Anterior cingulate cortex (tissue), 58 donors: ENCODE data around the gene AGFG1.
"Not testable (repeated sequence)": the region's sequence is repeated elsewhere in the genome, so short reads cannot be mapped to it uniquely, and the experiment has no call there.

Source experiments
- DNase-seq, 58 donors: peaks; one replicate each; lab custom pipeline; 2025; lab: John Stamatoyannopoulos, UW

Gene AGFG1

DNA sequence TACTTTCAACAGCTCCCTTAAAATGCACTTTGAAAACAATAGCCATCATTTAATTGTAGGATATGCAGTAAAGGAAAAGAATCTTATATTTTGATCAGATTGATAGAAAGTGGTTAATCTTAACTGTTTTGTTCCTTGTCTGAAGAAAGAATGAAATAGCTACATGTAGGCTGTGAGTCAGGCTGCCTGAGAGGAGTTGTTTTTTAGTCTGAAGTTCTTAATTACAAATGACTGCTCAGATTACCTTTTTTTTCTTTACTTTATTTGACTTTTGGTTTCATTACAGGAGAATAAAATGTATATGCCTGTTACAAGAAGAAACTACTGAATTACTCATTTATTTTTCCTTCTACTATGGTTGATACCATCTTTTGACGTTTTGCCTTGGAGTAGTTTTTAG is 56.8 kb downstream of the AGFG1 start:
- DNase-seq = no peak

DNA sequence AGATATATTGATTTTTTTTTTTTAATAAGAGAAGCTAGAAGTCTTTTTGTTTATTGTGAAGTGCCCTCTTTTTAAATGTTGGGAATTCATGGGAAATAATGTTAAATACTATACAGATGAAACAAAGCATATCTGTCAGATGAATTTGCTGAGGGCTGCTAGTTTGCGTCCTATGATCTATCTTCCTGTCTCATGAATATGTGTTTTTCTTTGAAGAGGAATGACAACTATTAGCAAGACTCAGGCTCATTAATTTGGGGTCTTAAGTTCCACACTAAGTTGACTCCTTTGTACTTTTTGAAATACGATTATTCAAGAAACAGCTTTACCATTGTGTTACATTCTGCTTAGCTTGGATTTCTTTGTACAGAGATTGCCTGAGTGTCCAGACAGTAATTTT is 57.9 kb downstream of the AGFG1 start:
- DNase-seq = no peak

DNA sequence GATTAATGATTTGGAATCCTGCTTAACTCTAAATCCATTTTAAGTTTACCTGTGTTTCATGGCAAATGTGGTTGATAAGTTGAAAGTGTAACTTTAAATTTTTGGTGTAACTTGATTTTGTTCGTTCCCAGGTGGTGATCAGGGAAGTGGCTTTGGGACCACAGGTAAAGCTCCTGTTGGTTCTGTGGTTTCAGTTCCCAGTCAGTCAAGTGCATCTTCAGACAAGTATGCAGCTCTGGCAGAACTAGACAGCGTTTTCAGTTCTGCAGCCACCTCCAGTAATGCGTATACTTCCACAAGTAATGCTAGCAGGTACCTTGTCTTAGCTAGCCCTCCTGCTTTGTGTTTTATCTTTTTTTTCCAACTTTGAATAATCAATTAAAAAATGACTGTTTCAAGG is 62.8 kb downstream of the AGFG1 start:
- DNase-seq = no peak

DNA sequence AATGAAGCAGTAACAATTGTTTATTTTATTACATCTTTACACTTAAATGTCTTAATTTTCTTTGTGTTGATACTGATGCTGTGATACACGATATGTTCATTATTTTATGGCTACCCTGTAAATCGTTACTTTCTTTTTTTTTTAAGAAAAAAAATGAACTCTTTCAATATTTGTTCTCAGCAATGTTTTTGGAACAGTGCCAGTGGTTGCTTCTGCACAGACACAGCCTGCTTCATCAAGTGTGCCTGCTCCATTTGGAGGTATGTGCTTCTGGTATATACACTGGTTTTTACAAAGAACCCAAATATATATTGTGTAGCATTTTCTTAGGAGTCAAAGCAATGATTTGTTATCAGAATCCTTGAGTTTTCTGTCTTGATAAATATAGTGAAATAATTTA is 64.5 kb downstream of the AGFG1 start:
- peak in 1 of 58 donors; percentile 22 for DNase-seq

DNA sequence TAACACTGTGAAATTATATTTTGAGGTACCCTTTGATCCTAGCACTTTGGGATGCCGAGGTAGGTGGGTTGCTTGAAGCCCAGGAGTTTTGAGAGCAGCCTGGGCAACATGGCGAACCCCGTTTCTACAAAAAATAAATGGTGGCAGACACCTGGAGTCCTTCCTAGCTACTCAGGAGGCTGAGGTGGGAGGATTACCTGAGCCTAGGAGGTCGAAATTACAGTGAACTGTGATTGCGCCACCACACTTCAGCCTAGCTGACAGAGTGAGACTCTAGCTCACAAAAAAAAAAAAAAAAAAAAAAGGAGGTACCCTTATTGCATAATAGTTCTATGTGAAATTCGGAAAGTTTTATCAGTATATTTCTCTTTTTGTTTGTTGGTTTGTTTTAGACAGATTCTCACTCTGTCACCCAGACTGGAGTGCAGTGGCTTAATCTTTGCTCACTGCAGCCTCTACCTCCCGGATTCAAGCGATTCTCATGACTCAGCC is 67.6 kb downstream of the AGFG1 start:
- DNase-seq = no peak

DNA sequence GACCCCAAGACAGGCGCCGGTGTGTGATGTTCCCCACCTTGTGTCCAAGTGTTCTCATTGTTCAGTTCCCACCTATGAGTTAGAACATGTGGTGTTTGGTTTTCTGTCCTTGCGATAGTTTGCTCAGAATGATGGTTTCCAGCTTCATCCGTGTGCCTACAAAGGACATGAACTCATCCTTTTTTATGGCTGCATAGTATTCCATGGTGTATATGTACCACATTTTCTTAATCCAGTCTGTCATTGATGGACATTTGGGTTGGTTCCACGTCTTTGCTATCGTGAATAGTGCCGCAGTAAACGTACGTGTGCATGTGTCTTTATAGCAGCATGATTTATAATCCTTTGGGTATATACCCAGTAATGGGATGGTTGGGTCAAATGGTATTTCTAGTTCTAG is 68.4 kb downstream of the AGFG1 start:
- not testable (repeated sequence) for DNase-seq

DNA sequence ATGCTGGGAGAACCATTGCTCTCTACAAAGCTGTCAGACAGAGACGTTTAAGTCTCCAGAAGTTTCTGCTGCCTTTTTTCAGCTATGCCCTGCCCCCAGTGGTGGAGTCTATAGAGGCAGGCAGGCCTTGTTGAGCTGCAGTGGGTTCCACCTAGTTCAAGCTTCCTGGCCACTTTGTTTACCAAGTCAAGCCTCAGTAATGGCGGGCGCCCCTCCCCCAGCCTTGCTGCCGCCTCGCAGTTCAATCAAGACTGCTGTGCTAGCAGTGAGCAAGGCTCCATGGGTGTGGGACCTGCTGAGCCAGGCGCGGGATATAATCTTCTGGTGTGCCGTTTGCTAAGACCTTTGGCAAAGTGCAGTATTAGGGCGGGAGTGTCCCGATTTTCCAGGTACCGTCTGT is 74.0 kb downstream of the AGFG1 start:
- DNase-seq = no peak

DNA sequence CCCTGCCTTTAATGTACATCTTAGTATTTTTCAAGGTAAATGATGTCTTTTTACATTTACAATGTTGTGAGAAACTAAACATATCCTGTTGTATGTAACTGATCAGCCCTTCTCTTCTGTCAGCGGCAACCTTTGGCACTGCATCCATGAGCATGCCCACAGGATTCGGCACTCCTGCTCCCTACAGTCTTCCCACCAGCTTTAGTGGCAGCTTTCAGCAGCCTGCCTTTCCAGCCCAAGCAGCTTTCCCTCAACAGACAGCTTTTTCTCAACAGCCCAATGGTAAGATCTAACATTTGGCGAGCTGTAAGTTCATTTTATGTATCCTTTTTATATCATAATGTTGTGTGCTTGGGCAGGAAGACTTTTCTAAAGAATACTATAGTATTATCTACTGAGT is 79.9 kb downstream of the AGFG1 start:
- DNase-seq = peak in 1 of 58 donors; percentile 3

DNA sequence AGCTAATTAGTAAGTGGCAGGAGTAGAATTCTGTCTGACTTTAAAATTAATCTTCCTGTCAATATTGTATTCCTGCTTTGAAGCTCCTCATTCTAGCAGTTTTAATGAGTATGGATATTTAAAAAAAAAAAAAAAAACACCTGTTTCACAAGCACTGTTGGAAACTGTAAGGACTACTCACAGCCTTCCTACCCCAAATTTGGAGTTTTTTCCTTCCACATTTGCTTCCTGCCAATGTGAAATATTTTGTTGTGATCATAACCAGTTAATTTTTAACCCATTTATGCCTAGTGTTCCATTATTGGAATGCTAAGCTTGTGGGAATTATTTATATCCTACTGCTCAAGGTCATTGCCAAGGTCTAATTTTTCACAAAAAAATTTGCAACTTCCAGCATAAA is 90.6 kb downstream of the AGFG1 start:
- DNase-seq = no peak

DNA sequence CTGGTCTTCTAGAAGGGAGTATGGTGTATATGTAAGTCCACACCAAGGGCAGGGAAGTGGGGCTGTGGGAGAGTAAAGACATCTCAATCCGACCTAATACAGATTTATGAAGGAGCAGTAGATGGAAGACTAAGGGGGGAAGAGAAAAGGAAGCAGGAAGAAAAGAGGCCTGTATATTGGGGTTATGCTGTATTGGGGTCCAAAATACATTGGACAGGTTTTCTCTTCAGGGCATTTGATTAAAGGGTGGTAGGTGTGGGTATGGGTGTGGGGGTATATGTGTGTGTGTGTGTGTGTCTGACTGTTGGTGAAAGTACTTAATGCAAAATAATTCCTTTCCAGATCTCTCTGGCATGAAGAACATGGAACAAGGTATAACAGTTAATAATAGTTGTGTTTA is 93.1 kb downstream of the AGFG1 start:
- DNase-seq = no peak

DNA sequence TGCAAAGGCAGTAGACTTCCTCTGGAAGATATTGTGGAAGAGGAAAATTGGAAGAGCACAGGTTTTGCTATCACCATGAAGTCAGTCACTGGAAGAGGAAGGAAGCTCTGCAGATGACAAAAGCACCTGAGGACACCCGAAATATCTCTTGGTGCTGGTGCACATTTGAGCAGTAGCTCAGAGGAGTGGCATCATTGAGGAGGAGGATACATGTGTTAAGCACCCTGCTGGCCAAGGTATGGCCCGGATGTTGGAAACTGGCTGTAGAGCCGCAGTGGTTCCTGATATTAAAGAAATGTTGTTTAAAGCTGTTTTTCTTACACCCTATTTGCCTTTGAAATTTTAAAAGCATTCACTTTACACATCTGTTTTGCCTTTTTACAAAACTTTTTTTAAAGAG is 94.1 kb downstream of the AGFG1 start:
- DNase-seq = no peak

DNA sequence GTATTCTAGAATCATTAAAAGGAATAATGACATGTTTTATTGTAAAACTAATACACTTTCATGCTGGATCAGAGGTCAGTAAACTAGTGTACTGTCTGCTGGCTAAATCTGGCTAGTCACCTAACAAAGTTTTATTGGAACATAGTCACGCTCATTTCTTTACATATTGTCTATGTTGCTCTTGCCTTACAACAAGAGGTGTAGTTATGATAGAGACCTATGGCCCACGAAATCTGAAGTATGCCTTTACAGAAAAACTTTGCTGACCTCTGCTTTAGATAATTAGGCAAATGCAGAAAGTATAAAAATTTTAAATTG is 96.9 kb downstream of the AGFG1 start:
- DNase-seq = no peak

DNA sequence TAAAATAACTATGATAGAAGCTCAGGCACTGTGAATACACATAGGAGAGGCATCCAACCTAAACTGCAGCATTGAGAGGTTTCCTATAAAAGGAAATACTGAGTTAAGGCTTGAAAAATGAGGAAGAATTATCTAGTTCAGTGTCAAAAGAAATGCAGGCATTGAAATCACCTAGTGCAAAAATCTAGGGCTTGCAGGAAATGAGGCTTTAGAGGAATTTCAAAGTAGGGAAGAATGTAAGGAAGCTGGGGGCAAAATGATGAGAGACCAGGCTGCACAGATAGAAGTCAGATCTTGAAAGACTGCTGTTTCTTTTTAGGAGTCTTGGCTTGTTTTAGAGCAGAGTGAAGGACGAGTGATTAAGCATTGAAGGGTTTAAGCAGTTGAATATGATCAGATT is 98.7 kb downstream of the AGFG1 start:
- DNase-seq = no peak

DNA sequence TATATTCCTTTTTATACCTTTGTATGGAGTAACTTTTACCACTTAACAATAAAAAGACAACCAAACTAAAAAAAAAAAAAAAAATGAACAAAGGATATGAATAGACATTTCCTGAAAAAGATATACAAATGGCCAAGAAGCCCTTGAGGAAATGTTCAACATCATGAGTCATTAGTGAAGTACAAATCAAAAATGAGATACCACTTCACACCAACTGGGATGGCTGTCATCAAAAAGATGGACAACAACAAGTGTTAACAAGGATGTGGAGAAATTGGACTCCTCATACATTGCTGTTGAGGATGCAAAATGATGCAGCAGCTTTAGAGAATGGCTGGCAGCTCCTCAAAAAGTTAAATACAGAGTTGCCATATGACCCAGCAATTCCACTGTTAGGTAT is 104.2 kb downstream of the AGFG1 start:
- no peak for DNase-seq

DNA sequence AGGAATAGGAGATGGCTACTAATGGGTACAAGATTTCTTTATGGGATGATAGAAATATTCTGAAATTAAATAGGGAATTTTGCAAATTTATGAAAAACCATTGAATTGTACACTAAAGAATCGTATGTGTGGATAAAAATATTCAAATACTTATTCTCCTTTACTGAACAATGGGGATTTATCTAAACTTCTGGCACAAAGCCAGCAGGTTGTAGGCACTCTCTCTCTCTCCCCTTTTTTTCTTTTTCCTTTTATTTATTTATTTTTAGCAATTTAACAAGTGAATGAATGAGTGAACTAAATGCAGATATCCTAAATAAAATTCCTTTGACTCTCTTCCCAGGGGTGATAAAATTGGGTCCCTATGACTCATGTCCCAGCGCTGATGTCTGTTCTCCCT is 104.9 kb downstream of the AGFG1 start:
- no peak for DNase-seq

DNA sequence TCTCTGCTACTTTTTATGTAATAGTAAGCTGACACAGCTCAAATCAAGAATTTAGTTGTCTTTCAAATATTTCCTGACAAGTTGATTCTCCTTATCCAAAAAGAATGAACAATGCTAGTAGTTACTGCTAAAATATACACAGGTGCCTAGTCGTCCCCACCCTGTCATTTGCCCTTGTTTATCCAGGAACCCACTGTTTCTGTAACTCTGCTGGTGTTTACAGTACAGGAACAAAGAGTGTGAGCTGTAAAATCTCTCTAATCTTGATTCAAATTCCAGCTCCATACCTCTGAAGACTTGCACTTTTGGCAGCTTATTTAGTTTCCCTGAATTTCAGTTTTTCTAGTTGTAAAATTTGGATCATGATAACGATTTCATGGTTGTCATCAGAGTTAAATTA is 105.6 kb downstream of the AGFG1 start:
- DNase-seq = no peak

DNA sequence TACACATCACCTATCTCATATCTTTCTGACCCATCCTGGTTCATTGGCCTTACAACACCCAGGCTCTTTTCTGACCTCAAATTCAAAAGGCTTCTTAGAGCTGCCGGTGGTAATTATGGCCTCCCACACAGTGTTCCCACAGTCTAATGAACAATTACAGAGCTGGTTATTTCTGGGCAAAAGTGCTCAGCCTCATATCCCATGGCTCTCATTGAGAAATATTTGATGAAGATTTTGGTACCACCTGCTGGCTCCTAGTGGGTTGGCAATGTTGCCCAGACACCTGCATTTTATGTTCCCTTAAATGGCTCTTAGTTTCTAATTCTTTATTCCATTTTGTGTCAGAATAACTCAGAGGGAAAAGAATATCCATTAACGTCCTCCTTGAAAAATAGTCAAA is 106.7 kb downstream of the AGFG1 start:
- DNase-seq = no peak

DNA sequence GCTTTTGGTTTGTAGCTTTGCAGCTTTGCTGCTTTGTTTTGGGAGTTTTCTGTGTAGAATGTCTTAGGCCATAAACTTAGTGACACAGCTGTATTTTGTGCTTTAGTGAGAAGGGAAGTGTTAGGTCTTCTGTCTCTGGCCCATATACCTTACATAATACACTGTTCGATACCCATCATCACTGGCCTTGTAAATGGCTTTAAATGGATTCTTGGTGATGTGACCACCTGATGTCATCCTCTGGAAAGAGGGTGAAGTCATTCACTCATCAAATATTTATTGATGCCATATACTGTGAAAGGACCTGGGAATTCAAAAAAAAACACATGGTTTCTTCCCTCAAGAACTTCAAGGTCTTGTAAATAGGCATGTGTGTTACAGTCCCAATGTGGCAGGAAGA is 107.8 kb downstream of the AGFG1 start:
- no peak for DNase-seq

DNA sequence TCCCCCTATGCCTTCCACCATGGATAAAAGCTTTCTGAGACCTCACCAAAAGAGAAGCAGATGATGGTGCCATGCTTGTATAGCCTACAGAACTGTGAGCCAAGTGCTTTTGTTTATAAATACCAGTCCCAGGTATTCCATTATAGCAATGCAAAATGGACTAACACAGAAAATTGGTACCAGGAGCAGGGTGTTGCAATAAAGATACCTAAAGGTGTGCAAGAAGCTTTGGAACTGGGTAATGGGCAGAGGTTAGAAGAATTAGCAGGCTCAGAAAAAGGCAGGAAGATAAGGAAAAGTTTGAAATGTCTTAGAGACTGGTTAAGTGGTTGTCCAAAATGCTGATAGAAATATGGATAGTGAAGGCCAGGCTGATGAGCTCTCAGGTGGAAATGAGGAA is 110.4 kb downstream of the AGFG1 start:
- DNase-seq = no peak

DNA sequence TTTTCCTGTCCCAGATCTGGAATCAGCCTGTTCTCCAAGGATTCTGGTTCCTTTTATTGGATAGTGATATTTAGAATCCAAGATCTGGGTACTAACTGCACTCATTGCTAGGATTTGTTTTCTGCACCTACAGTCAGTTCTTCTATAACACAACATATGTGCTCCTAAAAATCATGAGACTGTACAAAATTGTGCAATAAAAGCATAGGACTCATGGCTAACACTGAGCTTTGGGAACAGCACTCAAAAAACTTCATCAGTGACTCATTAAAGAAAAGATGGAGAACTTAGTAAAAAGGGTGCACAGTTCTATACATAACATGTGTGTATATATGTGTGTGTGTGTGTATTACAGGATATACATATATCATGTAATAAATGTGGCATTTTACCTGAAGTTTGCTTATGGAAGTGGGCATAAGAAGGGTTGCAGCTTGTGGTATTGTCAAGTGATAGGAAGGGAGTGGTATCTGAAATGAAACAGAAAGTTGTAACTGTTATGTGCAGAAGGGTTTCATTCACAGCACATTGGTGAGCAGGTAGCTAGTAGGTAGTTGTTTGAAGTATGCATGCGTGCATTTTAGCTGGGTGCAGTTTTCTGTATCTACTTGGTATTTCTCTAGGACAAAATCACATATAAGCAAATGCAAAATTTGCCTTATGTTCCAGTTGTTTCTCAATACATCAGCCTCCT is 120.9 kb downstream of the AGFG1 start:
- DNase-seq = no peak

DNA sequence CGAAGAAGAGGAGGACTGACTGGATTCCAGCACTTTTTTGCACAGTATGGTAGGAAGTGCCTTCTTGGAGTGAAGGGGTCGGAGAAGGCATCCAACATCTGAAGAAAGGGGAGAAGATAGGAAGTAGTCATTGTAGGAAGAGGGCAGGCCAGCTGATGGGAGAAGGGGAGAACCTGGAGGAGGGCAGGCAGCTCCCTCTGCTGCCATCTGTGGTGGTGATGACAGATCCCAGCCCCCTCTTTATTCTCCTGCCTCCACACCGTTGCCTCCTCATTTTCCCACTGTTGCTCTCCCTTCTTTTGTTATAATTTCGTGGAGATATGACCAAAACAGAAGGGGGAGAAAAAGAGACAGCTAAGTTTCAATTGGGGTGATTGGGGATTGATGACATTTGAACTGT is 123.8 kb downstream of the AGFG1 start:
- DNase-seq = no peak

DNA sequence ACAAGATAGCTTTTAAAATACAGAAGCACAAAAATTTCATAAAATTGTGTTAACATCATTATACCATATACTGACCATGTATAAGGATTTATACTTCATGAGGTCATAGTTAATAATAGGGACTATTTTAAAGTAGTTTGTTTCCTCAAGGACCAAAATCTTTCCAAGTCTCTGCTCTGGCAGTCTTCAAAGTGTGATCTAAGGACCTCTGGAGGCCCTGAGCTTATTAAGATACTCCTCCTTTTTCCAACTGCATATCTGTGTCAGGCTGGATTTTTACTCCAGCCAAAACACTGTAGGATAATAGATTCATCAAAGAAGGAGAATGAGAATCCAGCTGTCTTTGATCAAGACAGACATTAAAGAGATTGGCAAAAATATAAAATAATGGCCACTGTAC is 125.1 kb downstream of the AGFG1 start:
- no peak for DNase-seq

DNA sequence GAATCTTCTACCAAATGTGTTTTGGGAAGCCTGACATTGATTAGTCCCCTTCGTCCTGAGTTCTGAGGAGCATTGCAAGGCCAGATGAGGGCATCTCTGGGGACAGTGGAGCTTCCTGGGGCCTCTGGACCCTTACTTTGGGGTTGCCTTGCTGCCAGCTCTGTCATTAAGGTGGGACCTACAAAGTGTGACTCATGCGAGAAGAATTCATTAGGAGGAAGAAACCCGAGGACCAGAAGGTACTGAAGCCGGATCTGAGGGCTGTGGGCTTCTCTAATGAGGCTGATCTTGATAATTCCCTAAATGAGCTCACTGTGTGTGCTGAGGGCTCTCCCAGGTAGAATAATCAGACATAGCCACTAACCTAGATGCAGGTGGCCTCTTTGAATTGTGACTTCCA is 126.0 kb downstream of the AGFG1 start:
- DNase-seq = no peak
